K562 (cell line): ENCODE results near the gene RNF224. TPM values are rescaled to one million over a fixed set of nuclear protein-coding genes. Genes with fewer than 3 reads are reported as not detected.

ENCODE experiments used
- ATAC-seq: fragments of 200-7000 bp; cut with Tn5 transposase; 3 replicates; pipeline ENCODE4 v1.9.1; 2020; ENCODE audit warnings: moderate library complexity
- BruUV-seq: library from RNA; stranded (reverse); fragments of 400-500 nt; replicated peaks from 2 replicates; lab custom pipeline; 2021; lab: Mats Ljungman, UMichigan
- CTCF ChIA-PET: fragments of 300-600 bp; formaldehyde crosslinking; extraction: SDS; loops from one replicate; lab custom pipeline; 2021; ENCODE audit warnings: low intra/inter-chr PET ratio; lab: Yijun Ruan, JAX
- POLR2A ChIA-PET: fragments of 300-600, 350-650 bp; sonication (Branson Sonifier 250); formaldehyde crosslinking; extraction: SDS; loops from one replicate; lab custom pipeline; 2021; ENCODE audit warnings: antibody characterized with exemption, inconsistent platforms; lab: Yijun Ruan, JAX
- DNase-seq, 4 experiments: peaks; one replicate each; pipeline versions ENCODE4 v3.0.0 to v3.0.0-alpha.2; 2011 to 2018; ENCODE audit warnings: low spot score in 3 of 4, mixed read lengths in 3 of 4; ENCODE audit errors: extremely low read depth in 1 of 4
- FAIRE-seq: peaks from 2 replicates; lab custom pipeline; 2011; peaks lifted over from hg19 to GRCh38; lab: Jason Lieb, UNC
- H2AFZ ChIP-seq: 2 replicates; pipeline ENCODE4 v1.6.0; 2011; ENCODE audit warnings: low read depth, low read length, control low read depth, inconsistent platforms
- H3K27ac ChIP-seq: fragments of 200-600 bp; 3 replicates; pipeline ENCODE4 v1.8.0; 2011; ENCODE audit warnings: low read depth, mild to moderate bottlenecking, control low read depth, inconsistent platforms, low read length, moderate library complexity, mixed read lengths; ENCODE audit errors: extremely low read depth
- H3K27me3 ChIP-seq, 2 experiments: fragments of 300-600 bp in 1 of 2; 2 replicates in 1 of 2; 3 replicates in 1 of 2; pipeline versions ENCODE4 v1.6.0 to v1.8.0; 2011; ENCODE audit warnings: inconsistent platforms in 2 of 2, low read length in 2 of 2, mild to moderate bottlenecking in 1 of 2, mixed read lengths in 1 of 2, moderate library complexity in 1 of 2; ENCODE audit not compliant: control insufficient read depth in 2 of 2, insufficient read depth in 2 of 2
- H3K36me3 ChIP-seq: fragments of 300-600 bp; 3 replicates; pipeline ENCODE4 v1.8.0; 2011; ENCODE audit warnings: mild to moderate bottlenecking, low read length, inconsistent platforms; ENCODE audit not compliant: control insufficient read depth, insufficient read depth
- H3K4me1 ChIP-seq, 2 experiments: fragments of 200-600 bp in 1 of 2; replicated peaks in 1 of 2; 2 replicates in 1 of 2; 3 replicates in 1 of 2; pipeline versions ENCODE4 v1.5.1 to v1.8.0; 2011; ENCODE audit warnings: inconsistent platforms in 2 of 2, low read length in 2 of 2, mild to moderate bottlenecking in 1 of 2, mixed read lengths in 1 of 2, moderate library complexity in 1 of 2; ENCODE audit not compliant: control insufficient read depth in 2 of 2, insufficient read depth in 2 of 2
- H3K4me2 ChIP-seq: 2 replicates; pipeline ENCODE4 v1.6.1; 2011; ENCODE audit warnings: low read length, control low read depth, inconsistent platforms, mixed read lengths; ENCODE audit not compliant: insufficient read depth
- H3K4me3 ChIP-seq: fragments of 200-600 bp; sonication (generic), shearing (Covaris generic); 2 replicates; pipeline ENCODE4 v1.5.1; 2016; ENCODE audit warnings: control low read depth, inconsistent platforms
- H3K79me2 ChIP-seq: fragments of 200-600 bp; 3 replicates; pipeline ENCODE4 v1.8.0; 2011; ENCODE audit warnings: low read length, inconsistent platforms; ENCODE audit not compliant: control insufficient read depth, insufficient read depth
- H3K9ac ChIP-seq, 2 experiments: 2 replicates each; pipeline versions ENCODE4 v1.6.0 to v1.6.1; 2011; ENCODE audit warnings: low read depth in 2 of 2, low read length in 2 of 2, control low read depth in 1 of 2, inconsistent platforms in 1 of 2, mild to moderate bottlenecking in 1 of 2, mixed read lengths in 1 of 2; ENCODE audit not compliant: insufficient read depth in 1 of 2
- H3K9me1 ChIP-seq: one replicate; pipeline ENCODE4 v1.6.0; 2011; ENCODE audit warnings: inconsistent platforms, mild to moderate bottlenecking, low read length, moderate library complexity; ENCODE audit not compliant: control insufficient read depth, insufficient read depth
- H3K9me3 ChIP-seq: replicated peaks from 2 replicates; pipeline ENCODE4 v1.5.1; 2011; ENCODE audit warnings: low read depth, low read length, inconsistent platforms; ENCODE audit not compliant: control insufficient read depth, insufficient read depth
- H4K20me1 ChIP-seq: replicated peaks from 2 replicates; pipeline ENCODE4 v1.6.1; 2011; ENCODE audit warnings: low read length, inconsistent platforms, mixed read lengths; ENCODE audit not compliant: control insufficient read depth, insufficient read depth
- GATAD2A ChIP-seq: fragments of 450-650 bp; IDR thresholded peaks from 2 replicates; pipeline ENCODE4 v1.6.1; 2017
- GTF2F1 ChIP-seq: IDR thresholded peaks from 2 replicates; pipeline ENCODE4 v1.6.1; 2011; ENCODE audit warnings: low read depth, low read length, improper control_type of control experiment
- HMG20A ChIP-seq: fragments of 450-650 bp; formaldehyde crosslinking; conservative IDR thresholded peaks from 2 replicates; pipeline ENCODE4 v1.4.0; 2020; ENCODE audit warnings: mild to moderate bottlenecking, mixed read lengths
- MTA1 ChIP-seq: fragments of 450-650 bp; IDR thresholded peaks from 2 replicates; pipeline ENCODE4 v1.6.1; 2017; ENCODE audit warnings: borderline replicate concordance
- NCOA2 ChIP-seq, 2 experiments: fragments of 450-650 bp; IDR thresholded peaks; 2 replicates each; pipeline ENCODE4 v1.6.1; 2018; ENCODE audit warnings: mild to moderate bottlenecking in 2 of 2, moderate library complexity in 1 of 2; ENCODE audit not compliant: partially characterized antibody in 2 of 2
- PCBP1 ChIP-seq: fragments of 200-400 bp; formaldehyde crosslinking; IDR thresholded peaks from 2 replicates; pipeline ENCODE4 v1.6.1; 2018; ENCODE audit warnings: mild to moderate bottlenecking, low read depth, low read length; ENCODE audit not compliant: poor library complexity, severe bottlenecking
- SMAD1 ChIP-seq: fragments of 150-350 bp; IDR thresholded peaks from 2 replicates; pipeline ENCODE4 v1.6.1; 2014; ENCODE audit warnings: low read length, low read depth; ENCODE audit not compliant: partially characterized antibody
- TGIF2 ChIP-seq: sonication (generic); formaldehyde crosslinking; IDR thresholded peaks from 2 replicates; pipeline ENCODE4 v1.8.1; 2022; ENCODE audit warnings: mild to moderate bottlenecking, missing genetic modification reagents, moderate library complexity
- ZFPM2 ChIP-seq: fragments of 250-450 bp; sonication (Bioruptor Pico); IDR thresholded peaks from 2 replicates; pipeline ENCODE4 v1.5.1; 2022; ENCODE audit warnings: mild to moderate bottlenecking
- ZNF174 ChIP-seq: fragments of 250-450 bp; sonication (Bioruptor Pico); IDR thresholded peaks from 2 replicates; pipeline ENCODE4 v1.4.0; 2020; ENCODE audit warnings: mild to moderate bottlenecking
- ZNF316 ChIP-seq: fragments of 450-650 bp; IDR thresholded peaks from 2 replicates; pipeline ENCODE4 v1.6.1; 2016
- WGBS: fragments of 100-300 bp; shearing (Covaris generic); methylation state at CpG from one replicate; pipeline ENCODE4 v1.1.6; 2016; ENCODE audit warnings: low coverage, mixed read lengths; ENCODE audit not compliant: insufficient coverage; ENCODE audit errors: missing lambda C conversion rate; 5-methylcytosine and 5-hydroxymethylcytosine counted together
- in situ Hi-C: fragments of 300-500 bp; cut with MboI; formaldehyde crosslinking; loops from 4 replicates; pipeline ENCODE4 v1.15.0; 2018; ENCODE audit warnings: inconsistent platforms, mixed read lengths
- intact Hi-C: fragments of 100-400 bp; cut with micrococcal nuclease; formaldehyde crosslinking; loops from 2 replicates; pipeline ENCODE4 v1.14.2; 2022
- polyA plus RNA-seq, 8 experiments: library from polyadenylated mRNA; depleted of rRNA in 4 of 8; stranded (reverse) in 5 of 8; unstranded in 3 of 8; fragments of >200 nt; fragmentation: Nextera tagmentation in 2 of 8; fragmentation: Illumina TruSeq in 1 of 8; extraction: Ambion mirVana in 2 of 8; extraction: Trizol in 1 of 8; gene quantifications; 2 replicates each; pipeline versions ENCODE4 v1.2.1 to v1.2.3, GENCODE V29; 2011 to 2014; ENCODE audit warnings: inconsistent platforms in 1 of 8, missing spikeins in 1 of 8
- total RNA-seq, 7 experiments: library from RNA; depleted of rRNA in 6 of 7; stranded (reverse); fragments of >200 nt in 6 of 7; fragmentation: Illumina TruSeq in 2 of 7; extraction: Trizol in 2 of 7; gene quantifications; 2 replicates each; pipeline versions ENCODE4 v1.2.1 to v1.2.3, GENCODE V29; 2011 to 2021; ENCODE audit warnings: low replicate concordance in 1 of 7
- TF ChIP-seq, protein P1 (sequence below): fragments of 450-650 bp; formaldehyde crosslinking; IDR thresholded peaks from 2 replicates; pipeline ENCODE4 v1.4.0; 2020; ENCODE audit warnings: mild to moderate bottlenecking, moderate library complexity
- TF ChIP-seq, protein P2 (sequence below): sonication (generic); formaldehyde crosslinking; IDR thresholded peaks from 2 replicates; pipeline ENCODE4 v1.8.0; 2022; ENCODE audit warnings: mild to moderate bottlenecking, missing genetic modification reagents
- TF ChIP-seq, protein P3 (sequence below): fragments of 250-450 bp; sonication (Bioruptor Pico); IDR thresholded peaks from 2 replicates; pipeline ENCODE4 v1.4.0; 2020; ENCODE audit warnings: borderline replicate concordance

RNF224 gene
- total and polyA plus RNA-seq, 9 of the 15 experiments (the other 6 are each of a cell fraction or from before 2014, with no cell fraction given): not detected

DNA sequence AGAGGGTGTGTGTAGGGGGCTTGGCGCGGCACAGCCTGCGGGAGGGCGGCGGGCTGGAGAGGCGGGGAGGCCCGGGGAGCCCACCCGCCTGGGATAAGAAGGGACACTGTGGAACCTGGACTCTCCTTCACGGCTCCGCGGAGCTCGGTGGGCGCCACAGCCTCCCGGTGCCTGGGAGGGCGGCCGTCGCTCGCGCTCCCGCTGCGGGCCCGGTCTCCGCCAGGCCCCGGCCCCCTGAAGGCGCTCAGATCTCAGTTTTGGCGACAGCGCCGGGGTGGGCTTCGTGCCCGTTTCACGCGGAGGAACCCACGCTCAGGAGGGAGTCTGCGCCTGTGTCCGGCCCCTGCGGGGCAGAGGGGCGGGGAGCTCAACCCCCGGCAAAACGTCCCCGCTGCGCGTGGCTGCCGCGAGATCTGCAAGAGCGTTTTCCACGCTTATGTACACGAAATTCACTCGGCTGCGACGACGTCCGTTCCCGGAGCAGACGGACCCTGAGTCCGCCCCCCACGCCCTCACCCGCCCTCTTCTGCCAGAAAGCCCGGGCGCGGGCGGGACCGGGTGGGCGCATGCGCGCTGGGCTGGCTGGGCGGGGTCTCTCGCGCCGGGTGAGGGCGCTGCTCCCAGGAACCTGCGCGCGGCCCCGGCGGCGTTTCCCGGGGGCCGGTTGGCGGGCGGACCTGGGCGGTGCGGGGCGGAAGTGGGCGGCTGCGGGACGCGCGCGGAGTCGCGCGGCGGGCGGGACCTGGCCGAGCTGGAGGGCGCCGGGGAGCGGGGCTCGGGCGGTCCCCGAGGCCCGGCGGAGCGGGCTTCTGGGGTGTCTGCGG is 27.5 kb downstream of the RNF224 start, which contains the start of gene NELFB:
Gene NELFB (plus strand): TSS at position 704 of the 824 bp plus-strand sequence.
- peak within 1 kb of the TSS; percentile 100 for H3K4me3 ChIP-seq
- H3K27ac ChIP-seq: peak within 1 kb of the TSS; percentile 84
- peak within 1 kb of the TSS; percentile 97 for H3K4me2 ChIP-seq
- no peaks in the 10 kb centered on the region; the same call in 1 of the 2 replicates for H4K20me1 ChIP-seq
- ATAC-seq: peak; percentile 82
- BruUV-seq: TSS peak; percentile 84
- DNase-seq: peak; percentile 94 to 99 (median 98)
- peak within 1 kb of the TSS; percentile 91 for H2AFZ ChIP-seq
- intact Hi-C loops (loop anchor here (2.0 kb wide), 2 partner anchors 14 to 22 kb away; partner anchors contain the start of genes TOR4A and TUBB4B), in situ Hi-C loops (no loop called here)
- H3K9me3 ChIP-seq: no peaks in the 10 kb centered on the region
- no peaks in the 10 kb centered on the region for H3K27me3 ChIP-seq
- peak; percentile 77 for FAIRE-seq
- ChIA-PET POLR2A (interaction anchor here (0.6 to 8.3 kb wide), 8 partner anchors 12 to 395 kb away, joined by 3 to 221 read pairs (median 4); partner anchors contain the start of gene TUBB4B), CTCF (interaction anchor here (1.1 kb wide), 1 partner anchor 18 kb away, joined by 3 read pairs; no protein-coding TSS in a partner anchor)
- H3K36me3 ChIP-seq: peaks cover 29% of the 10 kb centered on the region
- peaks cover 13 to 68% of the 10 kb centered on the region in 2 experiments for H3K4me1 ChIP-seq
- under 1% methylated on average over 68 of the region's 105 CpGs for WGBS
- peaks cover 39% of the 10 kb centered on the region for H3K79me2 ChIP-seq
- H3K9ac ChIP-seq: peak within 1 kb of the TSS; percentile 90 to 95
- no peaks in the 10 kb centered on the region for H3K9me1 ChIP-seq
- TF ChIP-seq GATAD2A (no peak), HMG20A (CRISPR knock-in tag) (no peak), GTF2F1 (no peak), NCOA2 (IDR thresholded peaks at IDR 0.05; ENCODE audit: partially characterized antibody in 2 of 2) (no peak), TGIF2 (CRISPR knock-in tag) (no peak), ZFPM2 (no peak), PCBP1 (peak; percentile 84), MTA1 (no peak), ZNF316 (no peak), SMAD1 (no peak), ZNF174 (CRISPR knock-in tag) (no peak)
- TF ChIP-seq, protein P1, sequence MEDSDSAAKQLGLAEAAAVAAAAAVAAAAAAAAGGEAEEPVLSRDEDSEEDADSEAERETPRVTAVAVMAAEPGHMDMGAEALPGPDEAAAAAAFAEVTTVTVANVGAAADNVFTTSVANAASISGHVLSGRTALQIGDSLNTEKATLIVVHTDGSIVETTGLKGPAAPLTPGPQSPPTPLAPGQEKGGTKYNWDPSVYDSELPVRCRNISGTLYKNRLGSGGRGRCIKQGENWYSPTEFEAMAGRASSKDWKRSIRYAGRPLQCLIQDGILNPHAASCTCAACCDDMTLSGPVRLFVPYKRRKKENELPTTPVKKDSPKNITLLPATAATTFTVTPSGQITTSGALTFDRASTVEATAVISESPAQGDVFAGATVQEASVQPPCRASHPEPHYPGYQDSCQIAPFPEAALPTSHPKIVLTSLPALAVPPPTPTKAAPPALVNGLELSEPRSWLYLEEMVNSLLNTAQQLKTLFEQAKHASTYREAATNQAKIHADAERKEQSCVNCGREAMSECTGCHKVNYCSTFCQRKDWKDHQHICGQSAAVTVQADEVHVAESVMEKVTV (CRISPR knock-in tag): no peak
- TF ChIP-seq, protein P2, sequence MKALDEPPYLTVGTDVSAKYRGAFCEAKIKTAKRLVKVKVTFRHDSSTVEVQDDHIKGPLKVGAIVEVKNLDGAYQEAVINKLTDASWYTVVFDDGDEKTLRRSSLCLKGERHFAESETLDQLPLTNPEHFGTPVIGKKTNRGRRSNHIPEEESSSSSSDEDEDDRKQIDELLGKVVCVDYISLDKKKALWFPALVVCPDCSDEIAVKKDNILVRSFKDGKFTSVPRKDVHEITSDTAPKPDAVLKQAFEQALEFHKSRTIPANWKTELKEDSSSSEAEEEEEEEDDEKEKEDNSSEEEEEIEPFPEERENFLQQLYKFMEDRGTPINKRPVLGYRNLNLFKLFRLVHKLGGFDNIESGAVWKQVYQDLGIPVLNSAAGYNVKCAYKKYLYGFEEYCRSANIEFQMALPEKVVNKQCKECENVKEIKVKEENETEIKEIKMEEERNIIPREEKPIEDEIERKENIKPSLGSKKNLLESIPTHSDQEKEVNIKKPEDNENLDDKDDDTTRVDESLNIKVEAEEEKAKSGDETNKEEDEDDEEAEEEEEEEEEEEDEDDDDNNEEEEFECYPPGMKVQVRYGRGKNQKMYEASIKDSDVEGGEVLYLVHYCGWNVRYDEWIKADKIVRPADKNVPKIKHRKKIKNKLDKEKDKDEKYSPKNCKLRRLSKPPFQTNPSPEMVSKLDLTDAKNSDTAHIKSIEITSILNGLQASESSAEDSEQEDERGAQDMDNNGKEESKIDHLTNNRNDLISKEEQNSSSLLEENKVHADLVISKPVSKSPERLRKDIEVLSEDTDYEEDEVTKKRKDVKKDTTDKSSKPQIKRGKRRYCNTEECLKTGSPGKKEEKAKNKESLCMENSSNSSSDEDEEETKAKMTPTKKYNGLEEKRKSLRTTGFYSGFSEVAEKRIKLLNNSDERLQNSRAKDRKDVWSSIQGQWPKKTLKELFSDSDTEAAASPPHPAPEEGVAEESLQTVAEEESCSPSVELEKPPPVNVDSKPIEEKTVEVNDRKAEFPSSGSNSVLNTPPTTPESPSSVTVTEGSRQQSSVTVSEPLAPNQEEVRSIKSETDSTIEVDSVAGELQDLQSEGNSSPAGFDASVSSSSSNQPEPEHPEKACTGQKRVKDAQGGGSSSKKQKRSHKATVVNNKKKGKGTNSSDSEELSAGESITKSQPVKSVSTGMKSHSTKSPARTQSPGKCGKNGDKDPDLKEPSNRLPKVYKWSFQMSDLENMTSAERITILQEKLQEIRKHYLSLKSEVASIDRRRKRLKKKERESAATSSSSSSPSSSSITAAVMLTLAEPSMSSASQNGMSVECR (CRISPR knock-in tag): peak; percentile 69
- TF ChIP-seq, protein P3, sequence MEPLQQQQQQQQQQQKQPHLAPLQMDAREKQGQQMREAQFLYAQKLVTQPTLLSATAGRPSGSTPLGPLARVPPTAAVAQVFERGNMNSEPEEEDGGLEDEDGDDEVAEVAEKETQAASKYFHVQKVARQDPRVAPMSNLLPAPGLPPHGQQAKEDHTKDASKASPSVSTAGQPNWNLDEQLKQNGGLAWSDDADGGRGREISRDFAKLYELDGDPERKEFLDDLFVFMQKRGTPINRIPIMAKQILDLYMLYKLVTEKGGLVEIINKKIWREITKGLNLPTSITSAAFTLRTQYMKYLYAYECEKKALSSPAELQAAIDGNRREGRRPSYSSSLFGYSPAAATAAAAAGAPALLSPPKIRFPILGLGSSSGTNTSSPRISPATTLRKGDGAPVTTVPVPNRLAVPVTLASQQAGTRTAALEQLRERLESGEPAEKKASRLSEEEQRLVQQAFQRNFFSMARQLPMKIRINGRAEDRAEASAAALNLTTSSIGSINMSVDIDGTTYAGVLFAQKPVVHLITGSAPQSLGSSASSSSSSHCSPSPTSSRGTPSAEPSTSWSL (CRISPR knock-in tag): no peak
